Spleen (tissue), 11 donors: ENCODE data around the gene MYEOV. TPM values are rescaled to one million over a fixed set of nuclear protein-coding genes. Genes with fewer than 3 reads are reported as not detected.

Experiments used
- DNase-seq: peaks from one replicate; pipeline ENCODE4 v3.0.0-alpha.2; 2020
- H3K27ac ChIP-seq, 8 donors: fragments of 200-600 bp; sonication (generic) in 7 of 8; 1 replicate in 4 of 8; 2 replicates in 4 of 8; pipeline versions ENCODE4 v1.5.0 to v1.8.0; 2016 to 2021; ENCODE audit warnings: inconsistent platforms in 4 of 8, mild to moderate bottlenecking in 4 of 8, moderate library complexity in 1 of 8
- H3K27me3 ChIP-seq, 7 donors: fragments of 200-600 bp; sonication (generic) in 6 of 7; replicated peaks in 1 of 7; 1 replicate in 4 of 7; 2 replicates in 3 of 7; pipeline versions ENCODE4 v1.5.0 to v1.8.0; 2016 to 2021; ENCODE audit warnings: inconsistent platforms in 3 of 7, mild to moderate bottlenecking in 1 of 7
- H3K36me3 ChIP-seq, 6 donors: fragments of 200-600 bp; sonication (generic) in 5 of 6; 1 replicate in 4 of 6; 2 replicates in 2 of 6; pipeline versions ENCODE4 v1.5.0 to v1.8.0; 2016 to 2021; ENCODE audit warnings: inconsistent platforms in 2 of 6
- H3K4me1 ChIP-seq, 6 donors: fragments of 200-600 bp; sonication (generic) in 5 of 6; 1 replicate in 3 of 6; 2 replicates in 3 of 6; pipeline versions ENCODE4 v1.5.0 to v1.8.0; 2016 to 2021; ENCODE audit warnings: inconsistent platforms in 3 of 6
- H3K4me3 ChIP-seq, 8 donors: fragments of 200-600 bp; sonication (generic) in 7 of 8; 1 replicate in 4 of 8; 2 replicates in 4 of 8; pipeline versions ENCODE4 v1.5.0 to v1.8.0; 2016 to 2021; ENCODE audit warnings: inconsistent platforms in 4 of 8, mild to moderate bottlenecking in 4 of 8, moderate library complexity in 2 of 8
- H3K9me3 ChIP-seq, 8 donors: fragments of 200-600 bp; sonication (generic) in 7 of 8; 1 replicate in 4 of 8; 2 replicates in 4 of 8; pipeline versions ENCODE4 v1.5.0 to v1.8.0; 2016 to 2021; ENCODE audit warnings: inconsistent platforms in 4 of 8
- CTCF ChIP-seq, 11 experiments: fragments of 200-600 bp in 7 of 11; fragments of 450-650 bp in 4 of 11; sonication (generic) in 4 of 11; IDR thresholded peaks in 8 of 11; conservative IDR thresholded peaks in 3 of 11; 1 replicate in 7 of 11; 2 replicates in 4 of 11; pipeline versions ENCODE4 v1.4.0 to v1.8.0; 2016 to 2021; ENCODE audit warnings: antibody characterized with exemption in 11 of 11, inconsistent platforms in 4 of 11, mild to moderate bottlenecking in 1 of 11
- POLR2A ChIP-seq, 3 donors: fragments of 450-650 bp; IDR thresholded peaks; one replicate each; pipeline ENCODE4 v1.5.1; 2017; ENCODE audit warnings: antibody characterized with exemption in 3 of 3, mild to moderate bottlenecking in 1 of 3
- POLR2AphosphoS5 ChIP-seq, 3 donors: sonication (generic); formaldehyde crosslinking; IDR thresholded peaks; one replicate each; pipeline ENCODE4 v1.5.1; 2017; ENCODE audit warnings: antibody characterized with exemption in 3 of 3
- WGBS, 5 donors: extraction: QIAGEN DNeasy Blood & Tissue Kit in 3 of 5; methylation state at CpG; one replicate each; pipeline versions ENCODE4 v1.1.5 to v1.1.7; 2013 to 2018; 5-methylcytosine and 5-hydroxymethylcytosine counted together
- intact Hi-C: fragments of 100-400 bp; cut with DNase I; formaldehyde crosslinking; loops from one replicate; pipeline ENCODE4 v1.15.0; 2023; ENCODE audit warnings: low total_unique reads
- polyA plus RNA-seq, 3 donors: library from polyadenylated mRNA; stranded (reverse); fragments of 200-250 nt; gene quantifications; one replicate each; pipeline ENCODE4 v1.2.1, GENCODE V29; 2013
- total RNA-seq, 7 donors: library from RNA; depleted of rRNA in 3 of 7; stranded (reverse); fragments of >200 nt in 3 of 7; fragmentation: NEBNext Ultra II Directional in 4 of 7; extraction: Animal tissue kit (Norgen Biotek cat#: 25700) in 4 of 7; gene quantifications; one replicate each; pipeline versions ENCODE4 v1.1.0 to v1.2.1, GENCODE V29; 2016 to 2021
- donor health status: healthy with polysubstance abuse.
- donor health status: DM: no; HTN: no; CAD: no; lungs with moderate emphysema.
- donor health status: DM: no; HTN: no; CAD: no.
- donor health status: Bipolar disorder and iron deficiency.
- donor health status: healthy.
- donor health status: DM: no; HTN: no; CAD: no.
- donor health status: DM: yes; HTN: yes; CAD: no.

Gene MYEOV
- total and polyA plus RNA-seq, 10 donors = 0.06 to 1.4 (median 0.47) TPM; not detected in 2

GRCh38 chr11:69312453-69313404, 18.8 kb downstream of the MYEOV start:
- Histone ChIP-seq H3K4me1 (peaks cover 23 to 45% (median 34%) of the 10 kb centered on the region in 6 donors), H3K27ac (peak overlapping the region; percentile 3 to 78 (median 65)), H3K9me3 (peaks cover 0 to 9% (median 3%) of the 10 kb centered on the region in 8 donors), H3K36me3 (no peaks in the 10 kb centered on the region), H3K27me3 (no peaks in the 10 kb centered on the region), H3K4me3 (no peak overlapping the region)
- WGBS, 5 donors = 25 to 52% (median 30%) methylated on average over 14 to 15 of the region's 15 CpGs
- DNase-seq = no peak
- intact Hi-C loops = no loop called here
- TF ChIP-seq POLR2A (IDR thresholded peaks at IDR 0.05) (no peak), POLR2AphosphoS5 (IDR thresholded peaks at IDR 0.05) (peak; percentile 59 to 72 (median 64))

GRCh38 chr11:69313992-69314391, 20.0 kb downstream of the MYEOV start:
- Histone ChIP-seq H3K27ac (no peak overlapping the region), H3K4me1 (peaks cover 23 to 45% (median 34%) of the 10 kb centered on the region in 6 donors), H3K4me3 (no peak overlapping the region), H3K36me3 (no peaks in the 10 kb centered on the region), H3K27me3 (no peaks in the 10 kb centered on the region), H3K9me3 (peaks cover 0 to 10% (median 3%) of the 10 kb centered on the region in 8 donors)
- DNase-seq = no peak
- 92 to 100% (median 94%) methylated on average over 1 of the region's 2 CpGs for WGBS, 5 donors
- intact Hi-C loops = no loop called here
- TF ChIP-seq POLR2AphosphoS5 (IDR thresholded peaks at IDR 0.05) = no peak
- TF ChIP-seq POLR2A (IDR thresholded peaks at IDR 0.05) = no peak

GRCh38 chr11:69314555-69314954, 20.6 kb downstream of the MYEOV start:
- intact Hi-C loops = no loop called here
- Histone ChIP-seq H3K9me3 (peaks cover 0 to 10% (median 3%) of the 10 kb centered on the region in 8 donors), H3K36me3 (no peaks in the 10 kb centered on the region), H3K4me1 (peaks cover 23 to 44% (median 34%) of the 10 kb centered on the region in 6 donors), H3K27ac (no peak overlapping the region), H3K4me3 (no peak overlapping the region), H3K27me3 (no peaks in the 10 kb centered on the region)
- DNase-seq = no peak
- no peak for TF ChIP-seq POLR2AphosphoS5 (IDR thresholded peaks at IDR 0.05)
- no peak for TF ChIP-seq CTCF (IDR thresholded peaks at IDR 0.05 in 8 of 11, conservative IDR thresholded peaks at IDR 0.05 in 3 of 11)
- no peak for TF ChIP-seq POLR2A (IDR thresholded peaks at IDR 0.05)

GRCh38 chr11:69316956-69317355, 23.0 kb downstream of the MYEOV start:
- no peaks in the 10 kb centered on the region for H3K27me3 ChIP-seq
- peak; percentile 33 for DNase-seq
- H3K27ac ChIP-seq = no peak overlapping the region
- no peak overlapping the region for H3K4me3 ChIP-seq
- H3K36me3 ChIP-seq = no peaks in the 10 kb centered on the region
- TF ChIP-seq POLR2AphosphoS5 (IDR thresholded peaks at IDR 0.05) (no peak), CTCF (IDR thresholded peaks at IDR 0.05 in 8 of 11, conservative IDR thresholded peaks at IDR 0.05 in 3 of 11) (no peak), POLR2A (IDR thresholded peaks at IDR 0.05) (no peak)
- peaks cover 0 to 10% (median 3%) of the 10 kb centered on the region in 8 donors for H3K9me3 ChIP-seq
- WGBS, 5 donors = 45 to 90% (median 68%) methylated on average over 4 of the region's 4 CpGs
- peaks cover 11 to 22% (median 14%) of the 10 kb centered on the region in 6 donors for H3K4me1 ChIP-seq
- intact Hi-C loops = no loop called here
